H7 (cell line): ENCODE results near the gene TBC1D13. TPM values are rescaled to one million over a fixed set of nuclear protein-coding genes. Genes with fewer than 3 reads are reported as not detected.

Experiments used
- DNase-seq: peaks from one replicate; pipeline ENCODE4 v3.0.0; 2012
- H3K27me3 ChIP-seq: 2 replicates; pipeline ENCODE4 v1.6.0; 2011; ENCODE audit warnings: mild to moderate bottlenecking, low read length; ENCODE audit not compliant: control insufficient read depth, insufficient read depth
- H3K36me3 ChIP-seq: replicated peaks from 2 replicates; pipeline ENCODE4 v1.5.1; 2011; ENCODE audit warnings: low read length; ENCODE audit not compliant: control insufficient read depth, insufficient read depth
- H3K4me3 ChIP-seq: 2 replicates; pipeline ENCODE4 v1.5.1; 2011; ENCODE audit warnings: low read depth, mild to moderate bottlenecking, control low read depth, low read length, moderate library complexity; ENCODE audit not compliant: insufficient read depth
- total RNA-seq: library from RNA; depleted of rRNA; stranded (reverse); fragments of >200 nt; shearing (Covaris generic); gene quantifications from 2 replicates; pipeline ENCODE4 v1.2.3, GENCODE V29; 2014; rRNA removed

TBC1D13 gene, protein sequence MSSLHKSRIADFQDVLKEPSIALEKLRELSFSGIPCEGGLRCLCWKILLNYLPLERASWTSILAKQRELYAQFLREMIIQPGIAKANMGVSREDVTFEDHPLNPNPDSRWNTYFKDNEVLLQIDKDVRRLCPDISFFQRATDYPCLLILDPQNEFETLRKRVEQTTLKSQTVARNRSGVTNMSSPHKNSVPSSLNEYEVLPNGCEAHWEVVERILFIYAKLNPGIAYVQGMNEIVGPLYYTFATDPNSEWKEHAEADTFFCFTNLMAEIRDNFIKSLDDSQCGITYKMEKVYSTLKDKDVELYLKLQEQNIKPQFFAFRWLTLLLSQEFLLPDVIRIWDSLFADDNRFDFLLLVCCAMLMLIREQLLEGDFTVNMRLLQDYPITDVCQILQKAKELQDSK
- total RNA-seq, result 15.3 and 16.8 TPM in 2 replicates

DNA sequence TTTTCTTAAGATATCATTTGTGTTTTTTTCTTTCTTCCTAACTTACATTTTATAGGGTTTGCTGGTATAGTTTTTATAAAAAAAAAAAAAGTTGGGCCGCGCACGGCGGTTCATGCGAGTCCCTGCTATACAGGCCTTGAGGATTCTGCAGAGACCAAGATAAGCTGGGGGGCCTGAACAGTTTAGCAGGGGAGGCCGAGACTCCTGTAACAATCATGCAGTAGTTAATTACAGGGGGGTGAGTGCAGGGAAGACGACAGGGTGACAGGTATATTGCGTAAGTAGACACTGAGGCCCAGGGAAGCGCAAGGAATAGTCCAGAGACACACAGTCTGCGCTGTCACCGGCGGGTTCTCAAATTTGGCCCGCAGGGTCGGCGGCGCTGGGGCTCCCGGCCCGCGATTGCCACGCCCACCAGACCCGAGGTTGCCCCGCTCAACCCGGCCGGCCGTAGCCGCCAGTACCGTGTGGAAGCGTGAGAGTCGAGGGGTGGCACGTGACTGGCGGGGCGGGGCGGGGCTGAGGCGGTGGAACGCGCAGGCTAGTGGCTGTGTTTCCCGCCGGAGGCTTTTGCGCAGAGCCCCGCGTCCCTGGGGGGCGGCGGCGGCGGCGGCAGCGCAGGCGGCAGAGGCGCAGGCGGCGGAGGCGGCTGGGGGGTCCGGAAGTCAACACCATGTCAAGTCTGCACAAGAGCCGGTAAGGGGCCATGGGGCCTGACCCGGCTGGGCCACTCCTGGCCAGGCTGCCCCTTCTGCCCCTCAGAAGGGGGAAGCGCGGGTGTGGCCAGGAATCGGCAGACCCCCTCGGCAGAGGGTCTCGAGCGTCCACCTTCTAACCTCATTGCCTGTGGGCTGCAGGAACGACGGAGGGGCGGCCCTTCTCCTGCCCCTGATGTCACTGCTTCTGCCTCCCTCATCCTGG lies at the start of gene TBC1D13:
TSS of gene TBC1D13 (plus strand) at position 573 of the 921 bp plus-strand sequence. CDS start at position 674, 101 bp downstream.
- peak; percentile 99 for DNase-seq
- Histone ChIP-seq H3K36me3 (peaks cover 3% of the 10 kb centered on the region), H3K4me3 (peak within 1 kb of the TSS; percentile 92), H3K27me3 (no peaks in the 10 kb centered on the region)

DNA sequence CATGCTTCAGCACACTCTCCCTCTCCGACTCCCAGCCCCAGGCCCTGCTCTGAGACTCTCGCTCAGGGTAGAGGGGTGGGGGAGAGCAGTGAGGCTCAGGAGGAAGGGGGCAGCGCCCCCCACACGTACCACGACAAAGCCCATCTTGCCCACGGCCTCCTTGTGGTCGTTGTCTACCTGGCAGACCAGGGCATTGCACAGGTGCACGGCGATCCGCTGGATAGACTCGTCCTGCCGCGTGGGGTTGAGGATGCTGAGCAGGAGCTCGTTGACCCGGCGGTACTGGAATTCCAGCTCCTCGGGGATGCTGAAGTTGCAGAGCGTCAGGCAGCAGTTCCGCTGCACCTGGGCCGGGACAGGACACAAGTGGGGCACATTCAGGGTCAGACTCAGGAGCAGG lies 44.7 kb upstream of the TBC1D13 start:
- Histone ChIP-seq H3K36me3 (no peaks in the 10 kb centered on the region; the same call in 1 of the 2 replicates), H3K4me3 (no peak overlapping the region), H3K27me3 (no peaks in the 10 kb centered on the region)
- no peak for DNase-seq

DNA sequence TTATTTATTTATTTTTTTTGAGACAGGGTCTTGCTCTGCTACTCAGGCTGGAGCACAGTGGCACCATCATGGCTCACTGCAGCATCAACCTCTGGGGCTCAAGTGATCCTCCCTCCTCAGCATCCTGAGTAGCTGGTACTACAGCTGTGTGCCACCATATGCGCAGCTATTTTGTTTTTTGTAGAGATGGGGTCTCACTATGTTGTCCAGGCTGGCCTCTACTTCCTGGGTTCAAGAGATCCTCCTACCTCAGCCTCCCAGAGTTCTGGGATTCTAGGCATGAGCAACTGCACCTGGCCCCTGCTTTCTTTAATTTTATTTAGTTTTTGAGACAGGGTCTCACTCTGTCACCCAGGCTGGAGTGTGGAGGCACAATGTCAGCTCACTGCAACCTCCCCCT lies 43.6 kb upstream of the TBC1D13 start:
- no peaks in the 10 kb centered on the region; the same call in 1 of the 2 replicates for H3K36me3 ChIP-seq
- no peaks in the 10 kb centered on the region for H3K27me3 ChIP-seq
- H3K4me3 ChIP-seq, result no peak overlapping the region
- DNase-seq, result no peak

DNA sequence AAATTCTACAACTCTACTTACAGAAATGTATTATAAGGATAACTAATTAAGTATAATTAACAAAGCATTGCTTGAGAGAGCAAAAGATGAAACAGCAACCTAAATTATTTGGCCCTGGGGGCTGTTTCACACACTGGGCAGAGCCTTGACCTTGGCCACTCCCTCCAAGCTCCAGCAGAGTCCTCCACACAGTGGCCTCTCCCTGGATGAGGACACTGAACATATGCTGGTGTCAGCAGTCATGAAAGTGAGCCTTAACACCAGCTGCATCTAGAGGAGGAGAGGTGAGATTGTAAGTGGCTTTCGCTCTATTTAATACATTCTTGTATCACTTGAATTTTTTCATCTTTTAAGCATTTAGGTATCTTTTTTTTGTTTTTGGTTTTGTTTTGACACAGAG lies 39.8 kb upstream of the TBC1D13 start:
- no peak for DNase-seq
- Histone ChIP-seq H3K4me3 (no peak overlapping the region), H3K36me3 (peaks cover 1% of the 10 kb centered on the region), H3K27me3 (no peaks in the 10 kb centered on the region)

DNA sequence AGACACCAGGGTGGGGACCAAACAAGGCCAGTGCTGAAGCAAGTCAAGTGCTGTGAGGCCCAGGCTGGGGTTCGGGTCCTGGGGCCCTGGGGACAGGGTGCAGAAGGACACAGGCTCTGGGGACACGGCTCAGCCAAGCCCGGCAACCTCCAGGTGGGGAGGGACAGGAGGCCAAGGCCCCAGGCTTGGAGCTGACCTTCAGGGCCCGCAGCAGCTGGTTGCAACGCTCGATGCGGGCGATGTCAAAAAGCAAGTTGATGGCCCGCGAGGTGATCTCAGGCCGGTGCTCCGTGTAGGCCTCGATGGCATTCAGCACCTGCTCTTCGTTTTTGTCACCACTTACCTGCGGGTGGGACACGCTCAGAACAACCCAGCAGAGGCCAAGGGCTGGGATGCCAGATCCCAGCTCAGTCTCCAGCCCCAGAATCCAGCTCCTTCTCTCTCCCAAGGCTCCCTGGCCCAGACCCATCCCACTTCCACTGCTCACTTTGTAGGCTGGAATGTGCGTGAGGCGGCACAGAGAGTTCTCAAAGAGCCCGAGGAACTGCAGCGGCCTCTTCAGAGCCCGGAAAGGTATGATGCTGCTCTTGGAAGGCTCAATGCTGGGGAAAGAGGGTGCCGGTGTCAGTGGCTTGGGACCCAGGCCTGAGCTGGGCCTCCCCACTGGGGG lies 36.0 kb upstream of the TBC1D13 start:
- DNase-seq, result no peak
- Histone ChIP-seq H3K27me3 (no peaks in the 10 kb centered on the region), H3K36me3 (peaks cover 1% of the 10 kb centered on the region), H3K4me3 (no peak overlapping the region)

DNA sequence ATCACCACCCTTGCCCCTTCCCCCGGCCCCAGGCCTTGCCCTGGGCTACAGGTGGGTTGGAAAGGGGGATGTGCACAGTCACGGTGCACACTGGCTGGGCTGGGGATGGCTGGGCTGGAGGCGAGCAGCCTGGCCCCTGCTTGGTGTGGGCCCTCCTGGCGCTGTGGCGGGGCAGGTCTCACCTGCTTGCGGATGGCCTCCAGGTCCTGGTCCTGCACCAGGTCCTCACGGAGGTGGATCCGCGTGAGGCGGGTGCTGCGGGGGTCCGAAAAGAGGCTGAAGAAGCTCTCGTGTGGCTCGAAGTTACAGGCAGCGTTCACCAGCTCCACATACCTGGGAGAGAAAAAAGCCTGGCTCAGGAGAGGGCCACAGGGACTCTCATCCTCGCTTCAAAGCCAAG lies 33.4 kb upstream of the TBC1D13 start:
- peaks cover 1% of the 10 kb centered on the region for H3K36me3 ChIP-seq
- H3K4me3 ChIP-seq, result no peak overlapping the region
- H3K27me3 ChIP-seq, result no peaks in the 10 kb centered on the region
- DNase-seq, result no peak

DNA sequence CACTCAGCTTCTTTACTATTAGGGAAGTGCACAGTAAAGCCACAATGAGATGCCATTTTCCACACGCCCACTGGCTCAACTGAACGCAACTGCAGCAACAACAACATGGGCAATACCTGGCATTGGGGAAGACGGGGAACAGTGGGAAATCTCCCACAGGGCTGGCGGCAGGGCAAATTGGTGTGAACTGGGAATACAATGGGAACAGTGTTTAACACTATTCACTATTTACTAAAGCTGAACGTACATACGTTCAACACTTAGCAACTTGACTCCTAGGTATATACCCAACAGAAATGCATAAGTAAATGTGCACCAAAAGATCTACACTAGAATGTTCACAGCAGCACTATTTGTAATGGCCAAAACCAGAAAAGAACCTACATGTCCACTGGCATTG lies 29.5 kb upstream of the TBC1D13 start:
- DNase-seq, result no peak
- H3K4me3 ChIP-seq, result no peak overlapping the region

DNA sequence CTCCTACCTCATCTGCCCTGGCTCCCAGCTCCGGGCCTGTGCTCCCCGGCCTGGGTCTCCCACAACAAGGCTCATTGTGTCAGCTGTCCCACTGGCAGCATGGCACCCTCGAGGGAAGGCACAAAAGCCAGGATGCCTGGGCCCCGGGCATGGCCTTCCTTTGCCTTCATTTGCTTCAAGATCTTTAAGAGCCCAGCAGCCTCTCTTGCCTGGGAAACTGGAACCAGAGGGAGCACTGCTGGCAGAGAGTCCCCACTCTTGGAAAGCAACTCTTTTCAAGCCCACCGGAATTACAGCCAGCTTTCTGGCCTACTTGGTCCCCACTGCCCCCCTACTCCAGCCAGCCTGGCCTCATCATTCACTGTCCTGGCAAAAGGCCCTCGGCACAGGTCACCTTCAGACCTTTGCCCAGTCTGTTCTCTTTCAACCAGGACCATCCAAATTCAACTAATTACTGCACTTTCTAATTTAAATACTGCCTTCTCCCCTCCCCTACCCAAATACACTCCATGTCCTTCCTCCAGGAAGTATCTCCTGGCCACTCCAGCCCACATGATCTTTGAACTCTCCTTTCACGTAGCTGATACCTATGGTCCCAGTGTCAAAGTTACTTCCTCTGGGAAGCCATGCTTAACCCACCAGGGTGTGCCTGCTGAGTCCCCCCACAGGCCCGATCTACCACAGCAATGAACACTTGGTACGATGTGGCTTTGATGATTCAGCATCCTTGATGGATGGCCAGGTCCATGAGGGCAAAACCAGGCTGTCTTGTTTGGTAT lies 24.2 kb upstream of the TBC1D13 start:
- H3K36me3 ChIP-seq, result no peaks in the 10 kb centered on the region
- H3K4me3 ChIP-seq, result no peak overlapping the region
- DNase-seq, result no peak
- H3K27me3 ChIP-seq, result no peaks in the 10 kb centered on the region

More for the DNA sequence above, 29.5 kb upstream of the TBC1D13 start:
- H3K36me3 ChIP-seq, result no peaks in the 10 kb centered on the region
- no peaks in the 10 kb centered on the region for H3K27me3 ChIP-seq

DNA sequence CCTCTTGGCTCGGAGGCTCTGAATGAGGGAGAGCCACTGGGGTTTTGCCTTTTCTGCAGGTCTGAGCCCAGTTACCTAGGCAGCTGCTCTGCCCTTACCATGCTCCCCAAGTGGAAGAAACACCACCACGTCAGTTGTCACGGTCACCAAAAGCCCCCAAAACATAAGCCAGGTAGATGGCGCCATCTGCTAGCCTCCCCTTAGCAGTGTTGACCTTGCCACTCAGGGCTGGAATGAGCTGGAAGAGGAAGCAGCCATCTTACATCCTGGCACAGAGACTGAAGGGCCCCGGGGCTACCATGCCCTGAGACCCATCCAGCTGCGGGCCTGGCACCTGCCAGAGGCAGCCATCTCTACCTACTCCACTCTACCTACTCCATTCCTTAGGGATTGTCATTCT lies 22.7 kb upstream of the TBC1D13 start:
- Histone ChIP-seq H3K36me3 (no peaks in the 10 kb centered on the region), H3K27me3 (no peaks in the 10 kb centered on the region), H3K4me3 (no peak overlapping the region)
- DNase-seq, result peak; percentile 67

DNA sequence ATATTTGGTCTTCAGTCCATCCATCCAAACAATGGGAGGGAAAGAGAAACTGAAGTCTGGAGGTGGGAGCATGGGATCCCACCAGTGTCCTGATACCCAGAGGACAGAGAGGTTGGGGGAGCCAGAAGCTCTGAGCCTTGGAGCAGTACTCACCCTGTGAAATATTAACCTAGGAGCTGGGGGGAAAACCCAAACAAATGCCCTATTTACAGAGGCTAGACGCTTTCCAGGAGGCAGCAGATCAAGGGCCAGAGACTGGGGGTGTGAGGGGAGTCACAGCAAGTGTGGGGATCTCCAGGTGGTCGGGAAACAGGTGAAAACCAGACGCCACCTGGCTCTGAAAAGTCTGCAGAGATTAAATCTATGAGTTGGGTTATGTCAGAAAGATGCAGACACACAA lies 21.6 kb upstream of the TBC1D13 start:
- Histone ChIP-seq H3K36me3 (no peaks in the 10 kb centered on the region), H3K27me3 (no peaks in the 10 kb centered on the region), H3K4me3 (no peak overlapping the region)
- DNase-seq, result no peak

DNA sequence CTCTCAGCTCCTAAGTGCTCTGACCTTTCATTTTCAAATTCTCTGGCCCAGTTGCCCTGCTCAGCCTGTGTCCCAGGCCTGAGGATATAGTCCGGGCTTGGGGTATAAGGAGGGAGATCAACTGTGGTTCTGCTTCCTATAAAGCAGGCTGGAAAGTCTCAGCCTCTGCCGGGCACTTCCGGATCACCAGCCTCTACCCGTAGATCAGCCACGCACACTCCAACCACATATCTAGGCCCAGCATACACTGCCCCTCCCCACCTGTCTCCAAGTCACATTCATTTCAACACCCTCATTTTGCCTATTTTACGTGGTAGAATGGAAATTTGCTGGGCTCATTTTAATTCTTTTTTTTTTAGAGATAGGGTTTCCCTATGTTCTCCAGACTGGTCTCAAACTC lies 18.4 kb upstream of the TBC1D13 start:
- H3K27me3 ChIP-seq, result no peaks in the 10 kb centered on the region
- H3K4me3 ChIP-seq, result no peak overlapping the region
- DNase-seq, result no peak
- no peaks in the 10 kb centered on the region for H3K36me3 ChIP-seq

DNA sequence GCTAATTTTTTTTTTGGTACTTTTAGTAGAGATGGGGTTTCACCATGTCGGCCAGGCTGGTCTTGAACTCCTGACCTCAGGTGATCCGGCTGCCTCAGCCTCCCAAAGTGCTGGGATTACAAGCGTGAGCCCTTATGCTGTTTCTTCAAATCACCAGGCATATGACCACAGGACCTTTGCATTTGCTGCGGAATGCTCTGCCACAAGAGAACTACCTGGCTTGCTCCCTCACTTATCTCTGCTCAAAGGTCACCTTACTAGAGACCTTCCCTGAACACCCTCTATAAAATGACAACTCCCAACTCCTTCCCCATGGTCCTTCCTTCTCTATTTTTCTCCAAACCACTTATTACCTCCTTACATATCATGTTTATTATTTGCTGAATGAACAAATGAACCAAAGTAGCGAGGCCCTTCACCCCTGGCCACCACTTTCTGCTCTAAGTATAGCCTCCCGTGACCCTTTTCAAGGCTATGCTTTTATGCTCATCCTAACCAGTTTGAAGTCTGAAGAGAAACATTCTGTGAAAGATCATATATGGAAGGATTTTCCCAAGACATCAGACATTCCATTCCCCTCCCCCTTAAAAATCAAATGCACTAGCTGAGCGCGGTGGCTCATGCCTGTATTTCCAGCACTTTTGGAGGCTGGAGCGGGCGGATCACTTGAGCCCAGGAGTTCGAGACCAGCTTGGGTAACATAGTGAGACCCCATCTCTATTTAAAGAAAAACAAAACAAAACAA lies 16.6 kb upstream of the TBC1D13 start:
- no peak for DNase-seq
- Histone ChIP-seq H3K27me3 (no peaks in the 10 kb centered on the region), H3K4me3 (peak overlapping the region; percentile 77), H3K36me3 (no peaks in the 10 kb centered on the region)

DNA sequence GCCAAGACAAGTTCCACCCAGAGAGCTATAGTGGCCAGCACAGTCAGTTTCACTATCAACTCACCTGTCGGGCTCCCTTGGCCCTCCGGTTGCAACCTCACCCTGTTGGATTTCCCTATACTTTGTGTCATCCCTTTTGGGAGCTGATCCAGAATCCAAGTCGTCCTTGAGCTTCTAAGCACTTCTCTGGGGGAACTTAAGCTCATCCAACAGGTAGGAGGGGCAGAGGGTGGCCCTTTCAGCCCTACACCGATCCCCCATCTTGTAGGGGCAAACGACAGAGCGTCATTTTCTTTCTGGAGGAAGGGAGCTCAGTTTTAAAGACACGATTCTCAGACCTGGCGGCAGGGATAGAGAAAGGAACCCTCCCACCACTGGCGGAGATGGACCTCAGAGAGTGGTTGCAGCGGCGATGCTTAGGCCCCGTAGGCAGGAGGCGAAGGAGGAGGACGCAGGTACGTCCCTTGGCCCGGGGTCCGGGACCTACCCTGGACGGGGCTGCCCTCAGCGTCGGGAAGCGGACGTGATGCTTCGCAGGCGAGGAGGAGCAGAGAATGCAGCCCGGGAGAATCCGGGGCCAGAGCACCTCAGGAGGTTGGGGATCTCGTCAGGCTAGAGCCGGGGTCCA lies 15.8 kb upstream of the TBC1D13 start:
- Histone ChIP-seq H3K36me3 (no peaks in the 10 kb centered on the region), H3K4me3 (peak overlapping the region; percentile 77), H3K27me3 (no peaks in the 10 kb centered on the region)
- DNase-seq, result no peak
